Amniotic stem cell (primary cell): ENCODE measurements around the gene NCAPG.
"Not testable (repeated sequence)": the region's sequence is repeated elsewhere in the genome, so short reads cannot be mapped to it uniquely, and the experiment has no call there.

Experiments used
- DNase-seq: peaks from one replicate; lab custom pipeline; 2025; lab: John Stamatoyannopoulos, UW

NCAPG gene

DNA sequence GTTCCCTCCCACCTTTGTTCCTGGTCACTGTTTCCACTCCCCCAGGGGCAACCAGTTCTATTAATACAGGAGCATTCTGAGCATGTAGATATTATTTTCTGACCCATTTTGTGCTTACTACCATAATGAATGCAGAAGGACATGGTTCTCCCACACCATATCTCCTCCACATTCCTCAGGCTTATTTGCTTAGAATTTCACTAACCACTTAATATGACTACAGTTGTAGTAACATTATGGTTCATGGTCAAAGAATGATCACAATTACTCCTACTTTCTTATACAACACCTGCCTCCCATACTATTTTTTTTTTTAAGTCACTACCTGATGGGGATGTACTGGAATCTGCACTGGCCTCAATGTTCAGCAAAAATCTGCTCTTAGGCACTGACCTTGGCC is 21.8 kb upstream of the NCAPG start:
- DNase-seq, result no peak

DNA sequence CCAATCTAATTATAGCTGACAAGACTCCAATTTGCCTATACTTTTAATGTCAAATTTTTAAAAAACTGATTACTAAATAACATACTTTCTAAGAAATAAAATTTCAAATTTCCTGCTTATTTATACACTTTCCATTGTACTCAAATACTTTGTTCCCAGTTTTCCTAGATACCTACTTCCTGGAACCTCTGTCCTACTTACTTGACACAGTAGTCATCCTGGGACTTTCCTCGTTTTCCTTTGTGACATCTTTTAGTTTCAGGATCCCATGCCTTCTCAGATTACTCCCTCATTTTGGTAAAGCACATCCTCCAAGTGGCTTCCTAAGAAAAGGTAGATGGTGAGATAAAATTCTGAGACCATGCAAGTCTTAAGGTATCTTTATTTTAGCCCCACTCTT is 16.0 kb upstream of the NCAPG start:
- no peak for DNase-seq

DNA sequence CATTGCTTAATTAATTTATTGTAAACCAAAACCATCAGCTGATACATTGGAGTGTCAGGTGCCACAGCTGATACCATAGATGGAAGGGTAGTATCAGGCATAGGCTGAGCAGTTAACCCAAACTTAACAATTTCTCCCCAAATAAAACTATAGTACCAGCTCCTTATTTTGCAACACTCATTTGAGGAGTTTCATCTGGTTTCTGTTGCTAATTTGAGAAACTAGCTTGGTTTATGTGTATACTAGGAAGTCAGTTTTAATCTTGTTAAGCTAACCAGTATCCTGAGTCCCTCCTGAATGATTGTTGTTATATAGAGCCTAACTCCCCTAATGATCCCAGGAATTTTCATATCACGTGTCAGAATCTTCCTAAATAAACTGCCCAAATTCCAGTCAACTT is 13.0 kb upstream of the NCAPG start:
- DNase-seq, result no peak

DNA sequence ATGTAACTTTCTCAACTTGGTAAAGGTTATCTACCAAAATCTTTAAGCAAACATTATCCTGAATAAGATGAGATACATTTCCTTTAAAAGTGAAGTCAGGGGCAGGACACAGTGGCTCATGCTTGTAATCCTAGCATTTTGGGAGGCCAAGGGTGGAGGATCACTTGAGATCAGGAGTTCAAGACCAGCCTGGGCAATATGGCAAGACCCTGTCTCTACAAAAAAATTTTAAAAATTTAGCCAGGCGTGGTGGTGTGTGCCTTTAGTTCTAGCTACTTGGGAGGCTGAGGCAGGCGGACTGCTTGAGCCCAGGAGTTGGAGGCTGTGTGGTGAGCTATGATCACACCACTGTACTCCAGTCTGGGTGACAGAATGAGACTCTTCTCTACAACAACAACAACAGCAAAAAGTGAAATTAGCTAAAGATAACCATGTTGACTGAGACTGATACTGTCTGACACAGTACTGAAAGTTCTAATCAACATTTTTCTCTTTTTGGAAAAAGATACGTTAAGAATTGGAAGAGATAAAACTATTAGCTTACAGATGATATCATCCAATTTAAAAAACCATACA is 5.1 kb upstream of the NCAPG start:
- DNase-seq, result no peak

DNA sequence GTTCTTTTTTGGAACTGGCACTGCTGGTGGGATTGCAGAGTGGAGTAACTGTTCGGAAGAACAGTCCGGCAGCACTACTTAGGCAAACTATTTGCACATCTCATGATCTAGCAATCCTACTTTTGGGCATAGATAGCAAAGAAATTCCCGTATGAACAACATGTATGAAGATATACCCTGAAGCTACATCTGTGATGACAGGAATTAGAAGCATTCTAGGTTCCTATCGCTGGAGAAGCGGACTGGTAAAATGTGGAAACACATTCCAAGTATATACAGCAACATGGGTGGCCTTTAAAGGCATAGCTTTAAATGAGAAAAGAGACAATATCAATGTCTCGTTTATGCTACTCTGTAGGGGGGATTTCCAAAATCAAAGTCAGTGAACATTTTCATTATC is 3.3 kb upstream of the NCAPG start:
- no peak for DNase-seq

DNA sequence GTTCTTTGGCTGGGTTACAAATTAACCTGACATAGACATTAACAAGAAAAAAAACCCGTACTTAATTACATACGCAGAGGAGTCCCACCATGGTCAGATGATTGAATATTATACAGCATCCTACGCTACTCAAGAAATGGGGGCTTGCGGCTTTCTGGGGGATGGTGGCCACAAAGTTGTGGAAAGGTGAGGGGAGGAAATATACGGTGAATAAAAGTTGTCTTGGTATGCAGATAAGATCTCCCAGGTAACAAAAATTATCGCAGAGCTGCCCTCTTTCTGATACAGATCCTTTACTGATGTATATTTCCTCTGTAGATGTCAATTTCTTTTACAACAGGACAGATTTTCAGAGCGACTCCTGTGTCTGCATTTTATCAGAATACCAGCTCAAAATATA is 1.1 kb upstream of the NCAPG start:
- no peak for DNase-seq

DNA sequence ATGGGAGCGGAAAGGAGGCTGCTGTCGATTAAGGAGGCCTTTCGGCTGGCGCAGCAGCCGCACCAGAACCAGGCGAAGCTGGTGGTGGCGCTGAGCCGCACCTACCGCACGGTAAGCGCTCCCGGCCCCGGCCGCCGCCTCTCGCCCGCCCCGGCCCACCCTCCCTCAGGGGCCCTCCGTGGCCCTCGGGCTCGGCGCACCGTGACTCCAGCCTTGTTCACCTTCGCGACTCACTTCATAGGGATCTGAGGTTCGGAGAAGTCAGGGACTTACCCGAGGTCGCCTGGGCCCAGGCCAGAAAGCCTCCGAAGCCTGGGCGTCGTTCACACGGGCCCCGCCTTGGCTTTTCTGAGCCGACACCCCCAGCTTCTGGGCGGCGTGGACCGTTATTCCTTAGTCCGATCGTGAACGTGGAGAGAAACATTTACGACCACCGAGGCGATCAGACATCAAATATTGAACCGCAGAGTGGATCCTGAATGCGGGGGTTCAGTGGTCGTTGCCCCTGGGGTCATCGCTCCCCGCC is 362 bp downstream of the NCAPG start:
- DNase-seq, result no peak

DNA sequence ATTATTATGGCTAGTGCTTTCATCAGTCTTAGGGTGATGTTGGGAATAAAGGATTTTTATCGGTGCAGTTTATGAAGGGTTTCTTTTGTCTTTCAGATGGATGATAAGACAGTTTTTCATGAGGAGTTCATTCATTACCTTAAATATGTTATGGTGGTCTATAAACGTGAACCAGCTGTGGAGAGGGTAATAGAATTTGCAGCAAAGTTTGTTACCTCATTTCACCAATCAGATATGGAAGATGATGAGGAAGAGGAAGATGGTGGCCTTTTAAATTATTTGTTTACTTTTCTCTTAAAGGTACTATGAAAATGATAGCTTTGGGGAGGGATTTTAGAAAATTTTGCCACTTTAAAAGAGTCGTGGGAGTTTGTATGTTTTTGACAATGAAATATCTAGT is 1.3 kb downstream of the NCAPG start:
- no peak for DNase-seq

DNA sequence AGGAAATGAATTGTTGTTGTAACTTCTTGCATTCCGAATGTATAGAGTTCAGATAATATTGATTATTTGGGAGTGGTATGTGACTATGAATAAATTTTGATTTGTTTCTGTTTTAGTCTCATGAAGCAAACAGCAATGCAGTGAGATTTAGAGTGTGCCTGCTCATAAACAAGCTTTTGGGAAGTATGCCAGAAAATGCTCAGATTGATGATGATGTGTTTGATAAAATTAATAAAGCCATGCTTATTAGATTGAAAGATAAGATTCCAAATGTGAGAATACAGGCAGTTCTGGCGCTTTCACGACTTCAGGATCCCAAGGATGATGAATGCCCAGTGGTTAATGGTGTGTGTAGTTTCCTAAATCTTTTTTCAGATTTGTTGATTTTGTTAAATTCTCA is 2.0 kb downstream of the NCAPG start:
- DNase-seq, result no peak

DNA sequence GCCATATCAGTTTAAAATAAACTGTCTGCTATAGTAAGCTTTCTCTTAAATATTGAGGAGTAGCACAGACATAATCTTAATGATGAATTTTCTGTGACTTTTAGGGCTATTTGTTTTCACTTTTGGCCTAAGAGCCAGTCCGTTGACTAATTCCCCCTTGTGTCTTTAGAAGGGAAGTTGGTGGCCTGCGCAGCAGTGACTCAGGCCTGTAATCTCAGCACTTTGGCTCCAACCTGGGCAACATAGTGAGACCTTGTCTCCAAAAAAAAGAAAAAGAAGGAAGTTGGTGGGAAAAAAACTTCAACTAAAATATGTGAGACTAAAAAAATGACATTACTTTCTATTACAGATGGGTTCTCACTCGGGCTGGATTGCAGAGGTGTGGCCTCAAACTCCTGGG is 3.4 kb downstream of the NCAPG start:
- no peak for DNase-seq

DNA sequence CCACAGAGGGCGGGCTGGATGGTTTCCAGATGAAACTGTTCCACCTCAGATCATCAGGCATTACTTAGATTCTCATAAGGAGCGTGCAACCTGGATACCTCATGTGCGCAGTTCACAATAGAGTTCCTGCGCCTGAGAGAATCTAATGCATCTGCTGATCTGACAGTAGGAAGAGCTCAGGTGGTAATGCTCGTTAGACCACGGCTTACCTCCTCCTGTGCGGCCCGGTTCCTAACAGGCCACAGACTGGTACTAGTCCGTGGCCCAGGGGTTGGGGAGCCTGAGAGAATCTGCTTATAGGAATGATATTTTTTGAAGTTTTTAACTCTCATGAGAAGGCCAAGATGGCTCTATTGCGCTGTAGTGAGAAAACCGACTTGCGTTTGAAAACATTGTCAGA is 5.4 kb downstream of the NCAPG start:
- no peak for DNase-seq

DNA sequence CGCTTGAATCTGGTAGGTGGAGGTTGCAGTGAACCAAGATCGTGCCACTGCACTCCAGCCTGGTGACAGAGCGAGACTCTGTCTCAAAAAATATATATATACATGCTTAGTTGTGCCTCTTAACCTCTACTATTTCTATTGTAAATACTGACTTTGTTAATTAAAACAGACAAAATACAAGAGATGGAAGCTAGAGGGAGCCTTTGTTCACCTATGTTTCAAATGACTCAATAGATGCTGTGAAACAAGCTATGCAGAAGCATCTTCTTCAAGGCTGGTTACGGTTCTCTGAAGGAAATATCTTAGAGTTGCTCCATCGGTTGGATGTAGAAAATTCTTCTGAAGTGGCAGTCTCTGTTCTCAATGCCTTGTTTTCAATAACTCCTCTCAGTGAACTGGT is 6.2 kb downstream of the NCAPG start:
- DNase-seq, result peak; percentile 22

DNA sequence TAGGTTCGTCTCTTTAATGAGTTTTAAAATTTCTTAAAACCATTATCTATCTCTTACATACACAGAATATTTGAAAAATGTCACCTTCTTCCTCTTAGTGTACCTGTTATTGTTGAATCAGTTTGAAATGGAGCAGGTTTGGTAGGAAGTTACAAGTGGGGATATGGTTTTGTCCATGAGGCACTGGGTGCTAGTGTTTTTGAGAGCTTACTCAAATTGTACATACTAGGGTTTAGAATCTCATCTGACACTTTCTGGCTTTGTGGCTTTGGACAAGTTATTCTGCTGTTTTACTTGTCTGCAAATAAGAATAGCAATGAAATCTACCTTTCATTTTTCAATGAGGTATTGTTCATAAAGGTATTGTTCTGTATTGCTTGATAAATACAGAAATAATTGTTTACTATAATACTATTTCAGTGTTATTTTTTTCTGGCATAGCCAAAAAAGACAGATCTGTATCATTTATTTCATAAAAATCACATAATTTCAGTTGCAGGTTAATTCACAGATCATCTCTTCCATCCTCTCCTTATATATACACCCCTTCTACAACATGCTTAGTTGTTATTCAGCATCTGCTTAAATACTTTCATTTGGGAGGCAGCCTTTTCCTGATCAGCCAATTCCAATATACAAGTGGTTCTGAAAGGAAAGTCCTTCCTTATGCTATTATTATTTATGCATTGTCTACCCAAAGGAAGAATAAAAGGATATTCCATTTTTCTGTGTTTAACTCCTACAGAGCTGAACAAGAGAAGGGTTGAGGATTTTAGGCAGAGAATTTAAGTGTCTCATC is 13.3 kb downstream of the NCAPG start:
- no peak for DNase-seq

DNA sequence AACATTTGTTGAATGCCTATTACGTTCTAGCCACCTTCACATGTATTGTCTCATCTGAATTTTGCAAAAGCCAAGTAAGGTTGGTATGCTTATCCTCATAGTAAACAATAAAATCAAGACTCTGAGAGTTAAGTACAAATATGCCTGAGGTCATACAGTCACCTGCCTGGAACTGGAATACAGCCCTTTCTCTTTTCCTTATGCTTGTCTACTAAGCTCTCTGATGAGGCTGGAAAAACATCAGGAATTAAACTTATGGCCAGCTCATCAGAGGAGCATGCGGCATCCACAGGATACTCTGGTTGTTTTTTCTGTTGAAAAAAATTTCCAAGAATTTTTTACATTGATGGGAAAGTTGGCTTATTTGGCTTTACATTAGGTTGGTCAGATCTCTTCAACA is 35.5 kb downstream of the NCAPG start:
- DNase-seq, result peak; percentile 28

DNA sequence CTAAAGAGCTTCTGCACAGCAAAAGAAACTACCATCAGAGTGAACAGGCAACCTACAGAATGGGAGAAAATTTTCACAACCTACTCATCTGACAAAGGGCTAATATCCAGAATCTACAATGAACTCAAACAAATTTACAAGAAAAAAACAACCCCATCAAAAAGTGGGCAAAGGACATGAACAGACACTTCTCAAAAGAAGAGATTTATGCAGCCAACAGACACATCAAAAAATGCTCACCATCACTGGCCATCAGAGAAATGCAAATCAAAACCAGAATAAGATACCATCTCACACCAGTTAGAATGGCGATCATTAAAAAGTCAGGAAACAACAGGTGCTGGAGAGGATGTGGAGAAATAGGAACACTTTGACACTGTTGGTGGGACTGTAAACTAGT is 39.5 kb downstream of the NCAPG start:
- not testable (repeated sequence) for DNase-seq

DNA sequence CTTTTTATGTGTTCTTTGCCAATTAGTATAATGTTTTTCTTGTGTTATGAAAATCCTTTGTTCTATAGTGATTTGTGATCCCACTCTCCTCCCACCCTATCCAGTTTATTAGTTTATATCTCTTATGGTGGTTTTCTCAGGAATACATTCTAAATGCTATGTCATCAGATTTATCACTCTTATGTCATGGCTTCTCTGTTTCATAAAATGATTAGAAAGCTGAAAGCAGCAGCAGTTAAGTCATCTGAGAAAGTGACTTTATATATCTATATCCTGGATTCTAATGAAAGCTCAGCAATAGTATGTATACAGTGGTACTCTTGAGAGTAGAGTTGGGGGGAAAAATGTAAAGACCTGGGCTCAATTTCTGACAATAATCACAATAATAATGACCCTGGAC is 41.2 kb downstream of the NCAPG start:
- DNase-seq, result no peak

DNA sequence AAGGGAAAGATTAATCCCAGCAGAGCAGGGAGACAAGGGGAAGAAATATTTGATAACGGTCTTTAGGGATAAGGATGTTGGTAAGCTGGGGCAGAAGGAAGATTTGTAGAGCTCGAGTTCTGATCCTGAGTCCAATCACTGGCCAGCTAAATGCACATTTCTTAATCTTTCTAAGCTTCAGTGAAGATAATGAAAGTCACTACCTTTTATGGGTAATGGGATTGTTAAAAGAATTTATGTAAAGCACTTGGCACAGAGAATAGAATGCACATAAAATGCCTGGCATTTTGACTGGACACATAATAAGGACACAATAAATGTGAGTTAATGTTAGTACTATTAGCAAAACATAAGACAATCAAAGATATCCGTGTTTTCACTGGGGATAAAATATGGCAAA is 43.3 kb downstream of the NCAPG start:
- no peak for DNase-seq

DNA sequence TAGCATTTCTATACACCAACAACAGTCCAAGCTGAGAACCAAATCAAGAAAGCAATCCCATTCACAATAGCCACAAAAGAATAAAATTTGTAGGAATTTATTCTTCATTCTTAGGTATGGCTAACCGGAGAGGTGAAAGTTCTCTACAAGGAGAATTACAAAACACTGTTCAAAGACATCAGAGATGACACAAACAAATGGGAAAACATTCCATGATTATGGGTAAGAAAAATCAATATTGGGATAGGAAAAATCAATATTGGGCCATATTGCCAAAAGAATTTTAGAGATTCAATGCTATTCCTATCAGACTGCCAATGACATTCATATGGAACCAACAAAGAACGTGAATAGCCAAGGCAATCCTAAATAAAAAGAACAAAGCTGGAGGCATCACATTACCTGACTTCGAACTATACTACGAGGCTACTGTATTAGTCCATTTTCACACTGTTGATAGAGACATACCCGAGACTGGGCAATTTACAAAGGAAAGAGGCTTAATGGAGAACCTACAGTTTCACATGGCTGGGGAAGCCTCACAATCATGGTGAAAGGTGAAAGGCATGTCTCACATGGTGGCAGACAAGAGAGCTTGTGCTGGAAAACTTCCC is 49.1 kb downstream of the NCAPG start:
- DNase-seq, result no peak

DNA sequence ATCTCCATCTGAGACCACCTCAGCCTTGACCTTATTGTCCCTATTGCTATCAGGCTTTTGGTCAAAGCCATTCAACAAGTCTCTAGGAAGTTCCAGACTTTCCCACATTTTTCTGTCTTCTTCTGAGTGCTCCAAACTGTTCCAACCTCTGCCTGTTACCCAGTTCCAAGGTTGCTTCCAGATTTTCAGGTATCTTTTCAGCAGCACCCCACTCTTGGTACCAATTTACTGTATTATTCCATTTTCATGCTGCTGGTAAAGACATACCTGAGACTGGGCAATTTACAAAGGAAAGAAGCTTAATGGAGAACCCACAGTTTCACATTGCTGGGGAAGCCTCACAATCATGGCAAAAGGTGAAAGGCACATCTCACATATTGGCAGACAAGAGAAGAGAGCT is 51.1 kb downstream of the NCAPG start:
- DNase-seq, result not testable (repeated sequence)

DNA sequence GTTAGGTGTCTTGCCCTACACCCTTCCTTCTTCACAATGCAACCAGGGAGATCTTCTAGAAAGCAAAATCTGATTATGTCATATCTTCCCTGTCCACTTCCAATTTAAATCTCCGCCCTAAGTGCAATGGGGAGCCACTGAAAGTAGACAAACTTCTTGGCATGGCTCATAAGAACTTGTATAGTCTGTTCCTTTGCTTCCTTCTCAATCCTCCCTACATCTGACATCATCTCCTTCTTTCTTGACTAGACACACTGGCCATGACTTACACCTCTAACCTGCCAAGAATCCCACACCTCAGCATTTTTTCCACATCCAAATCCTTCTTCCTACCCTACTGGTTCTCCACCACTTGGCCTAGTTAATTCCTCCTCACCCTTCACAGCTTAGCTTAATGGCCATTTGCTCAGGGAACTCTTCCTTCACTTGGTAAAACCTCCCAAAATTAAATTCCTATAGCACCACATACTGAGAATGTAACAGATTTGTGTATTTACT is 55.1 kb downstream of the NCAPG start:
- no peak for DNase-seq

DNA sequence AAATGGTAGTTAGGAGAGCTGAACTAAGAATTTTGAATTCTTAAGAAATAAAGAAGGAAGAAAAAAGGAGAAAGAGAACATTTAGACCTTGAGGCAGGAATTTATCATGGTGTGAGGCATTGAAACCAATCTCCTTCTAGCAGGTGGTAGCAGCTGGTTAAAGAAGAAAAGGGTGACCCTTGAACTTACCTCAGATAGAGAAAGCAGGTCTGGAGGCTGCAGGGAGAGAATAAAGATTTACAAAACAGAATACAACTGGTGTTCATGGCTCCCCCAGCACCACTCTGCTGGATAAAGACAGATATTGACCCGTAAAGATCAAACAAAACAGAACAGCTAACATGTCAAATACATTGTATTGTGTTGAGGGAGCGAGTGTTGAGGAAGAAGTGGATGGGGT is 56.0 kb downstream of the NCAPG start:
- DNase-seq, result no peak

DNA sequence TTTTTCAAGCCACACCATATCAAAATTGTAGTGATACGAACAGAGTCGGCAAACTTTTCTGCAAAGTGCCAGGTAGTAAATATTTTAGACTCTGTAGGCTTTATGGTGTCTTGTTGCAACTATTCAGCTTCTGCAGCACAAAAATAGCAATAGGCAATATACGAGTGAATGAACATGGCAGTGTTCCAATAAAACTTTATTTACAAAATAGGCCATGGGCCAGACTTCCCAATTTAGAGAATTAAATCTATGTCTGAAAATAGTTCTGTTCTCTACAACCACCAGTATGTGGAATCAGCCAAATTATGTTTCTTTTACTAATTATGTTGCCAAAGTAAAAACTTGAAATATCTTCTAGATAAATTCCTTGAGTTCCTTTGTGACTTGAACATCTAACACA is 56.5 kb downstream of the NCAPG start:
- DNase-seq, result no peak

DNA sequence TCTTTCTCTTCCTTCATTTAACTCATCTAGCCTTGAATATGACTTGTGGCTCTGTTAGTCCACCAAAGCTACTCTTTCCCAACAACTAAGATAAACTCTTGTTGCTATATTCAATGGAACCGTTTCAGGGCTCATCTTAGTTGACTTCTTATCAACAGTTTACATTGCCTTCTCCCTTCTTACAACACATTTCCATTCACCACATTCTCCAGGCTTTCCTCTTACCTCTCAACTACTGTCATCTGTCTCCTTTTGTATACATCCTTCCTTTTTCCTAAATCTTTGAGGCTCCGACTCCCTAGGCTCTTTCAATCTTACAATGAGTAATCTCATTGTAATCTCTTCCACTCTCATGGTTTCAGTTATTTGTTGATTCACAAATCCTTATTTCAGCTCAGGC is 58.5 kb downstream of the NCAPG start:
- no peak for DNase-seq
